Pancreas (tissue), 10 donors: ENCODE measurements around the gene SYNGAP1. TPM values are rescaled to one million over a fixed set of nuclear protein-coding genes. Genes with fewer than 3 reads are reported as not detected.

Source experiments
- ATAC-seq, 4 donors: fragments of 200-7000 bp; cut with Tn5 transposase; one replicate each; pipeline versions ENCODE4 v1.8.0 to v1.9.1; 2020; ENCODE audit warnings: mild to moderate bottlenecking in 4 of 4, moderate library complexity in 4 of 4
- DNase-seq, 6 donors: peaks; one replicate each; pipeline ENCODE4 v3.0.0-alpha.2; 2020
- FAIRE-seq: peaks from 2 replicates; lab custom pipeline; 2012; peaks lifted over from hg19 to GRCh38; lab: Jason Lieb, UNC
- H3K27ac ChIP-seq, 4 donors: fragments of 200-600 bp; sonication (generic); 1 replicate in 3 of 4; 2 replicates in 1 of 4; pipeline versions ENCODE4 v1.5.0 to v1.8.0; 2020
- H3K27me3 ChIP-seq, 4 donors: fragments of 200-600 bp; one replicate each; pipeline ENCODE4 v1.8.0; 2021
- H3K36me3 ChIP-seq, 3 donors: fragments of 200-600 bp; sonication (generic) in 1 of 3; one replicate each; pipeline versions ENCODE4 v1.5.0 to v1.8.0; 2020 to 2021
- H3K4me1 ChIP-seq, 3 donors: fragments of 200-600 bp; one replicate each; pipeline ENCODE4 v1.8.0; 2021
- H3K4me3 ChIP-seq, 4 donors: fragments of 200-600 bp; sonication (generic) in 2 of 4; one replicate each; pipeline versions ENCODE4 v1.5.0 to v1.8.0; 2020 to 2021
- H3K9me3 ChIP-seq, 4 donors: fragments of 200-600 bp; one replicate each; pipeline ENCODE4 v1.8.0; 2021
- WGBS, 2 donors: extraction: QIAGEN DNeasy Blood & Tissue Kit; methylation state at CpG; one replicate each; pipeline ENCODE4 v1.1.7; 2013; 5-methylcytosine and 5-hydroxymethylcytosine counted together
- intact Hi-C, 3 donors: fragments of 100-400 bp; cut with DNase I; formaldehyde crosslinking; loops; one replicate each; pipeline versions ENCODE4 v1.11.1 to v1.14.2; 2022
- polyA plus RNA-seq, 2 donors: library from polyadenylated mRNA; stranded (reverse); fragments of 200-250 nt; gene quantifications; one replicate each; pipeline ENCODE4 v1.2.3, GENCODE V29; 2013
- total RNA-seq, 6 donors: library from RNA; stranded (reverse); fragmentation: NEBNext Ultra II Directional in 4 of 6; extraction: Animal tissue kit (Norgen Biotek cat#: 25700) in 4 of 6; gene quantifications; one replicate each; pipeline versions ENCODE4 v1.2.1 to v1.2.4, GENCODE V29; 2021 to 2023
- TF ChIP-seq, protein P1 (sequence below), 4 donors: fragments of 200-600 bp; sonication (generic) in 3 of 4; IDR thresholded peaks; one replicate each; pipeline versions ENCODE4 v1.5.0 to v1.8.0; 2021; ENCODE audit warnings: antibody characterized with exemption in 4 of 4
- donor health status: healthy with polysubstance abuse.
- donor health status: DM: no; HTN: no; CAD: no; lungs with moderate emphysema.
- donor health status: DM: no; HTN: no; CAD: no.
- donor health status: control.
- donor health status: control.
- donor health status: Bipolar disorder and iron deficiency.
- donor health status: DM: yes; HTN: yes; CAD: no.
- donor health status: DM: no; HTN: no; CAD: no.
- donor health status: DM: no; HTN: no; CAD: no.
- donor health status: DM: yes; HTN: yes; CAD: no.

SYNGAP1 gene
- total and polyA plus RNA-seq, 8 donors, result 4.6 to 16.4 (median 5.8) TPM

DNA sequence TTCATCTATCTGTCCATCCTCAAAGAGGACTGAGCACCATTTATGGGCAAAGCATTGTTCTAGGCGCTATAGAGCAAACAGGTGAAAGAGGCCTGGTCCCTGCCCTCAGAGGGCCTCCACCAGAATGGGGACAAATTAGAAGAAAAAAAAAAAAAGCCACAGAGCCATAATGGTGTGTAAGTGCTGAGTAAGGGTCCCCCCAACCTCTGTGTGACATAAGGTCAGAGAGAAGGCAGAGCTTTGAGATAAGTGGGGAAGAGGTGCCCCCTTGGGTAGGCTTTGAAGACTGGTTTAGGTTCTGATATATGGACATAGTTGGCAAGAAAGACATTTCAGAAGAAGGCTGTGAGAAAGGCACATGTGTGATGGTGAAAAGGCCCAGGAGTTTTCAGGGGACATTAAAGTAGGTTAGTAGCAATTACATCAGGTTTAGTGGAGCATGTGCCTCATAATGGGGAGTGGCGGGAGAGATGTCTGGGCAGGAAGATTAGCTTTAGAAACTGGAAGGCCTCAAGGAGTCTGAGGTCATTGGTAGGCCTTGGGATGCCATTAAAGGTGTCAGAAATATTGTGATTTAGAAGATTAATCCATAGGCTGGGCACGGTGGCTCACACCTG, 19.2 kb downstream of the SYNGAP1 start:
- 95% methylated on average over 3 of the region's 3 CpGs for WGBS, 2 donors
- TF ChIP-seq, protein P1, sequence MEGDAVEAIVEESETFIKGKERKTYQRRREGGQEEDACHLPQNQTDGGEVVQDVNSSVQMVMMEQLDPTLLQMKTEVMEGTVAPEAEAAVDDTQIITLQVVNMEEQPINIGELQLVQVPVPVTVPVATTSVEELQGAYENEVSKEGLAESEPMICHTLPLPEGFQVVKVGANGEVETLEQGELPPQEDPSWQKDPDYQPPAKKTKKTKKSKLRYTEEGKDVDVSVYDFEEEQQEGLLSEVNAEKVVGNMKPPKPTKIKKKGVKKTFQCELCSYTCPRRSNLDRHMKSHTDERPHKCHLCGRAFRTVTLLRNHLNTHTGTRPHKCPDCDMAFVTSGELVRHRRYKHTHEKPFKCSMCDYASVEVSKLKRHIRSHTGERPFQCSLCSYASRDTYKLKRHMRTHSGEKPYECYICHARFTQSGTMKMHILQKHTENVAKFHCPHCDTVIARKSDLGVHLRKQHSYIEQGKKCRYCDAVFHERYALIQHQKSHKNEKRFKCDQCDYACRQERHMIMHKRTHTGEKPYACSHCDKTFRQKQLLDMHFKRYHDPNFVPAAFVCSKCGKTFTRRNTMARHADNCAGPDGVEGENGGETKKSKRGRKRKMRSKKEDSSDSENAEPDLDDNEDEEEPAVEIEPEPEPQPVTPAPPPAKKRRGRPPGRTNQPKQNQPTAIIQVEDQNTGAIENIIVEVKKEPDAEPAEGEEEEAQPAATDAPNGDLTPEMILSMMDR (IDR thresholded peaks at IDR 0.05), result no peak
- Histone ChIP-seq H3K4me3 (no peak overlapping the region), H3K36me3 (peaks cover 0 to 3% (median 0%) of the 10 kb centered on the region in 3 donors), H3K9me3 (no peaks in the 10 kb centered on the region), H3K4me1 (no peaks in the 10 kb centered on the region), H3K27me3 (no peaks in the 10 kb centered on the region), H3K27ac (no peak overlapping the region)
- no peak for DNase-seq
- ATAC-seq, result no peak
- no peak for FAIRE-seq
- intact Hi-C loops, result no loop called here

DNA sequence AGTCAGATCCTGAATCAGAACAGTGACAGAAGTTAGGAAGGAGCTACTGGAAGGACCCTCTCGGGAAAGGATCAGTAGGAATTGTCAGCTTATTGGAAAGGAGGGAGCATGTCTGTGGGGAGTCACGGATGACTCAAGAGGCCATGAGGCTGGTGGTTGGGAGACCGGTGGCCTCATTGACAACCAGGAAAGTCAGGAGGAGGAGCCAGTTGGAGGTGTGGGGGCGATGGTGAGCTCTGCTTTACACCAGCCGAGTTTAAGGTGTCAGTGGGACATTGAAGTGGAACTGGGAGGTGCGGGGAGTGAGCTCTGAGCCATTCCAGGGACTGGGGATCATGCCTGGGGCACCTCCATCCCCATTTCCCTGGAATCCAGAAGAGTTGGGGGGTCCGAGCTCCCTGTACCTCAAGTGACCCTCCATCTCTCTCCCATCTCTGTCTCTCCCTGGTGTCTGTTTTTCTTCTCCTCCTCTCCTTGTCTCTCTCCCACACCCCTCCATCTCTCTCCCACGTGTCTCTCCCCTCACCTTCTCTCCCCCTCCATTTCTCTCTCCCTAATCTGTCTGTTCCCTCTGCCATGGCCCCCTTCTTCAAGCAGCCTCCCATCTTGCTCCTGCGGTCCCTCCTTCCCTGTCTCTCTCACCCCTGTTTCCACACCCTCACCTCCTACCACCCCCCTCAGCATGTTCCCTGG, 20.2 kb downstream of the SYNGAP1 start:
- TF ChIP-seq, protein P1 (IDR thresholded peaks at IDR 0.05), result no peak
- intact Hi-C loops, result no loop called here
- ATAC-seq (no peak), DNase-seq (no peak), FAIRE-seq (no peak)
- Histone ChIP-seq H3K4me1 (no peaks in the 10 kb centered on the region), H3K9me3 (no peaks in the 10 kb centered on the region), H3K27ac (no peak overlapping the region), H3K4me3 (no peak overlapping the region), H3K27me3 (no peaks in the 10 kb centered on the region), H3K36me3 (peaks cover 0 to 3% (median 0%) of the 10 kb centered on the region in 3 donors)
- 70 to 72% methylated on average over 8 to 9 of the region's 9 CpGs for WGBS, 2 donors

DNA sequence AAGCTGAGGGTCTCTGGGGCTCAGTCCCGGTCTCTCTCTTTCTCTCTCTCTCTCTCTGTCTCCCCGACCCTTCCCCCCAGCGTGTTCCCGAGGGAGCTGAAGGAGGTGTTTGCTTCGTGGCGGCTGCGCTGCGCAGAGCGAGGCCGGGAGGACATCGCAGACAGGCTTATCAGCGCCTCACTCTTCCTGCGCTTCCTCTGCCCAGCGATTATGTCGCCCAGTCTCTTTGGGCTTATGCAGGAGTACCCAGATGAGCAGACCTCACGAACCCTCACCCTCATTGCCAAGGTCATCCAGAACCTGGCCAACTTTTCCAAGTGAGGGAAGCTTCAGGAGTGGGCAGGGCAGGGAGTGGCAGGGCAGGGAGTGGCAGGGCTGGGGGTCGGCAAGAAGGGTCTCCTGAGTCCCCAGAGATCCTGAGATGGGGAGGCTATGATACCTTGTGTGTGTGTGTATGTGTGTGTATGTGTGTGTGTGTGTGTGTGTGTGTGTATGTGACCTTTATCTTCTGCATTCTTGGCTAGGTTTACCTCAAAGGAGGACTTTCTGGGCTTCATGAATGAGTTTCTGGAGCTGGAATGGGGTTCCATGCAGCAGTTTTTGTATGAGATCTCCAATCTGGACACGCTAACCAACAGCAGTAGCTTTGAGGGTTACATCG, 20.9 kb downstream of the SYNGAP1 start:
- Histone ChIP-seq H3K36me3 (peaks cover 0 to 3% (median 0%) of the 10 kb centered on the region in 3 donors), H3K4me1 (no peaks in the 10 kb centered on the region), H3K27me3 (no peaks in the 10 kb centered on the region), H3K27ac (no peak overlapping the region), H3K9me3 (no peaks in the 10 kb centered on the region), H3K4me3 (no peak overlapping the region)
- intact Hi-C loops, result no loop called here
- no peak for DNase-seq
- FAIRE-seq, result no peak
- ATAC-seq, result no peak
- WGBS, 2 donors, result 78 to 85% methylated on average over 19 of the region's 19 CpGs
- TF ChIP-seq, protein P1 (IDR thresholded peaks at IDR 0.05), result no peak

DNA sequence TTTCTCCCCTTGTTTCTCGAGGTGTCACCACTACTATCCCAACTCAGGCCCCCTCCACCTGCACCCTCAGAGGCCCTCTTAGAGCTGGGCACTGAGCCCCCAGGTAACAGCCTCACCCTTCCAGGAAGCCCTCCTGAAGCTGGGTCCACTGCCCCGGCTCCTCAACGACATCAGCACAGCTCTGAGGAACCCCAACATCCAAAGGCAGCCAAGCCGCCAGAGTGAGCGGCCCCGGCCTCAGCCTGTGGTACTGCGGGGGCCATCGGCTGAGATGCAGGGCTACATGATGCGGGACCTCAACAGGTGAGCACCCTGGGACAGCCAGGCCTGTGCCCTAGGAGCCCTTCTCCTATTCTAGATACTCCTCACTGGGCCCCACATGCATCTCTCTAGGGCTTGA, 21.6 kb downstream of the SYNGAP1 start:
- H3K4me1 ChIP-seq, result no peaks in the 10 kb centered on the region
- DNase-seq (no peak), ATAC-seq (no peak), FAIRE-seq (no peak)
- TF ChIP-seq, protein P1 (IDR thresholded peaks at IDR 0.05), result no peak
- 90 to 96% methylated on average over 9 of the region's 9 CpGs for WGBS, 2 donors
- H3K36me3 ChIP-seq, result peaks cover 0 to 3% (median 0%) of the 10 kb centered on the region in 3 donors
- H3K4me3 ChIP-seq, result no peak overlapping the region
- no peak overlapping the region for H3K27ac ChIP-seq
- intact Hi-C loops, result no loop called here
- H3K9me3 ChIP-seq, result no peaks in the 10 kb centered on the region
- H3K27me3 ChIP-seq, result no peaks in the 10 kb centered on the region
